HEK293 (cell line): Measurements from ENCODE around the gene FOXR2.

Experiments used
- CTCF ChIA-PET: fragments of 350-600 bp; formaldehyde crosslinking; extraction: SDS; loops from one replicate; lab custom pipeline; 2021; ENCODE audit warnings: antibody characterized with exemption; lab: Yijun Ruan, JAX
- POLR2A ChIA-PET: fragments of 300-600 bp; formaldehyde crosslinking; extraction: SDS; loops from one replicate; lab custom pipeline; 2020; ENCODE audit warnings: antibody characterized with exemption, inconsistent platforms; lab: Yijun Ruan, JAX
- H3K27ac ChIP-seq: fragments of 200-500 bp; sonication (Bioruptor generic); 2 replicates; pipeline ENCODE4 v1.5.1; 2014; ENCODE audit warnings: low read depth, low read length, control low read depth, inconsistent platforms; ENCODE audit errors: extremely low read depth
- H3K36me3 ChIP-seq, 2 experiments: fragments of 200-500 bp in 1 of 2; sonication (Bioruptor generic) in 1 of 2; 1 replicate in 1 of 2; 2 replicates in 1 of 2; pipeline ENCODE4 v1.5.1; 2014 to 2017; ENCODE audit warnings: inconsistent platforms in 2 of 2, low read length in 2 of 2; ENCODE audit not compliant: control insufficient read depth in 2 of 2, insufficient read depth in 1 of 2
- H3K4me1 ChIP-seq: fragments of 200-500 bp; sonication (Bioruptor generic); 2 replicates; pipeline ENCODE4 v1.5.1; 2014; ENCODE audit warnings: mild to moderate bottlenecking, low read length, inconsistent platforms; ENCODE audit not compliant: control insufficient read depth, insufficient read depth
- H3K4me3 ChIP-seq: 2 replicates; pipeline ENCODE4 v1.5.1; 2011; ENCODE audit warnings: low read depth, mild to moderate bottlenecking, control low read depth, low read length, moderate library complexity
- H3K9me3 ChIP-seq: fragments of 200-500 bp; sonication (Bioruptor generic); 2 replicates; pipeline ENCODE4 v1.5.1; 2014; ENCODE audit warnings: low read depth, low read length, inconsistent platforms; ENCODE audit not compliant: control insufficient read depth, insufficient read depth
- BCL6B ChIP-seq: fragments of 450-650 bp; formaldehyde crosslinking; IDR thresholded peaks from 2 replicates; pipeline ENCODE4 v1.5.1; 2017; ENCODE audit warnings: missing biosample characterization, missing genetic modification characterization
- ZBTB8A ChIP-seq: fragments of 450-650 bp; formaldehyde crosslinking; IDR thresholded peaks from 2 replicates; pipeline ENCODE4 v1.5.1; 2016; ENCODE audit warnings: missing biosample characterization, missing genetic modification characterization
- ZNF223 ChIP-seq: fragments of 450-650 bp; formaldehyde crosslinking; IDR thresholded peaks from 2 replicates; pipeline ENCODE4 v1.5.1; 2016; ENCODE audit warnings: missing biosample characterization, missing genetic modification characterization
- ZNF274 ChIP-seq, 2 experiments: fragments of 200-500 bp in 1 of 2; fragments of 450-650 bp in 1 of 2; sonication (Bioruptor generic) in 1 of 2; formaldehyde crosslinking in 1 of 2; IDR thresholded peaks; 2 replicates each; pipeline versions ENCODE4 v1.5.1 to v1.6.1; 2014 to 2016; ENCODE audit warnings: borderline replicate concordance in 1 of 2, inconsistent platforms in 1 of 2, low read length in 1 of 2, missing biosample characterization in 1 of 2, missing genetic modification characterization in 1 of 2
- ZNF473 ChIP-seq: fragments of 450-650 bp; formaldehyde crosslinking; IDR thresholded peaks from 2 replicates; pipeline ENCODE4 v1.5.1; 2017; ENCODE audit warnings: missing biosample characterization, missing genetic modification characterization
- ZNF501 ChIP-seq: fragments of 450-650 bp; formaldehyde crosslinking; IDR thresholded peaks from 2 replicates; pipeline ENCODE4 v1.5.1; 2016; ENCODE audit warnings: missing biosample characterization, missing genetic modification characterization
- ZNF518A ChIP-seq: fragments of 450-650 bp; formaldehyde crosslinking; conservative IDR thresholded peaks from 2 replicates; pipeline ENCODE4 v1.5.1; 2016; ENCODE audit warnings: low read depth, missing biosample characterization, missing genetic modification characterization
- ZNF560 ChIP-seq: fragments of 450-650 bp; formaldehyde crosslinking; IDR thresholded peaks from 2 replicates; pipeline ENCODE4 v1.5.1; 2017; ENCODE audit warnings: missing biosample characterization, missing genetic modification characterization, borderline replicate concordance
- ZNF623 ChIP-seq: fragments of 450-650 bp; formaldehyde crosslinking; IDR thresholded peaks from 2 replicates; pipeline ENCODE4 v1.5.1; 2016; ENCODE audit warnings: missing biosample characterization, missing genetic modification characterization
- ZNF777 ChIP-seq: fragments of 450-650 bp; formaldehyde crosslinking; IDR thresholded peaks from 2 replicates; pipeline ENCODE4 v1.5.1; 2017; ENCODE audit warnings: missing biosample characterization, missing genetic modification characterization, borderline replicate concordance
- TF ChIP-seq, protein P1 (sequence below): fragments of 450-650 bp; formaldehyde crosslinking; IDR thresholded peaks from 2 replicates; pipeline ENCODE4 v1.5.1; 2016; ENCODE audit warnings: missing biosample characterization, missing genetic modification characterization
- TF ChIP-seq, protein P2 (sequence below): fragments of 450-650 bp; formaldehyde crosslinking; IDR thresholded peaks from 2 replicates; pipeline ENCODE4 v1.5.1; 2017; ENCODE audit warnings: missing biosample characterization, missing genetic modification characterization
- TF ChIP-seq, protein P3 (sequence below): fragments of 450-650 bp; formaldehyde crosslinking; IDR thresholded peaks from 2 replicates; pipeline ENCODE4 v1.5.1; 2016; ENCODE audit warnings: missing biosample characterization, missing genetic modification characterization

FOXR2 gene

DNA sequence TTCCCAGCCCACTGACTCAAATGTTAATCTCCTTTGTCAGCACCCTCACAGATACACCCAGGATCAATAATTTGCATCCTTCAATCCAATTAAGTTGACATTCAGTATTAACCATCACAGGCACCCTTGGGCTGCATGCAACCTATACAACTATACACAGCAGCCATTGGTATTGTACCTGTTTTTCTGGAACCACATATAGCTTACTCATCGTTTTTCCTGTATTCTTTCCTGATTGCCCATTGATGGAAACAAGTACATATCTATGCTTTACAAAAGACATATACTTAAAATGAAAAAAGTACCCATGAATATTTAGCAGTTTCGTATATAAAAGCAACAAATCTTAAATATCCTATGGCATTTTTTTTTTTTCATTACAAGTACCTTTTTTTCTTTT is 3.7 kb upstream of the FOXR2 start (continued):
- TF ChIP-seq ZNF518A (tag by site-specific recombination) (no peak), ZNF473 (no peak)

GRCh38 chrX:55624403-55624802 is 1.2 kb downstream of the FOXR2 start:
- no peaks in the 10 kb centered on the region for H3K36me3 ChIP-seq
- no peak overlapping the region for H3K4me3 ChIP-seq
- H3K9me3 ChIP-seq: no peaks in the 10 kb centered on the region; the same call in 1 of the 2 replicates
- CTCF ChIA-PET: interaction anchor here (0.6 to 0.7 kb wide), 2 partner anchors 139 to 301 kb away, joined by 3 read pairs; no protein-coding TSS in a partner anchor
- TF ChIP-seq, protein P1, sequence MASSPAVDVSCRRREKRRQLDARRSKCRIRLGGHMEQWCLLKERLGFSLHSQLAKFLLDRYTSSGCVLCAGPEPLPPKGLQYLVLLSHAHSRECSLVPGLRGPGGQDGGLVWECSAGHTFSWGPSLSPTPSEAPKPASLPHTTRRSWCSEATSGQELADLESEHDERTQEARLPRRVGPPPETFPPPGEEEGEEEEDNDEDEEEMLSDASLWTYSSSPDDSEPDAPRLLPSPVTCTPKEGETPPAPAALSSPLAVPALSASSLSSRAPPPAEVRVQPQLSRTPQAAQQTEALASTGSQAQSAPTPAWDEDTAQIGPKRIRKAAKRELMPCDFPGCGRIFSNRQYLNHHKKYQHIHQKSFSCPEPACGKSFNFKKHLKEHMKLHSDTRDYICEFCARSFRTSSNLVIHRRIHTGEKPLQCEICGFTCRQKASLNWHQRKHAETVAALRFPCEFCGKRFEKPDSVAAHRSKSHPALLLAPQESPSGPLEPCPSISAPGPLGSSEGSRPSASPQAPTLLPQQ (tag by site-specific recombination): no peak
- TF ChIP-seq, protein P2, sequence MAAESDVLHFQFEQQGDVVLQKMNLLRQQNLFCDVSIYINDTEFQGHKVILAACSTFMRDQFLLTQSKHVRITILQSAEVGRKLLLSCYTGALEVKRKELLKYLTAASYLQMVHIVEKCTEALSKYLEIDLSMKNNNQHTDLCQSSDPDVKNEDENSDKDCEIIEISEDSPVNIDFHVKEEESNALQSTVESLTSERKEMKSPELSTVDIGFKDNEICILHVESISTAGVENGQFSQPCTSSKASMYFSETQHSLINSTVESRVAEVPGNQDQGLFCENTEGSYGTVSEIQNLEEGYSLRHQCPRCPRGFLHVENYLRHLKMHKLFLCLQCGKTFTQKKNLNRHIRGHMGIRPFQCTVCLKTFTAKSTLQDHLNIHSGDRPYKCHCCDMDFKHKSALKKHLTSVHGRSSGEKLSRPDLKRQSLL: no peak
- TF ChIP-seq ZNF777 (tag by site-specific recombination): no peak
- TF ChIP-seq ZNF274 (IDR thresholded peaks at IDR 0.05; ENCODE audit: low read length): no peak
- no peak for TF ChIP-seq ZNF274 (tag by site-specific recombination; IDR thresholded peaks at IDR 0.05; ENCODE audit: borderline replicate concordance)
- no peak for TF ChIP-seq ZNF501 (tag by site-specific recombination)
- TF ChIP-seq, protein P3, sequence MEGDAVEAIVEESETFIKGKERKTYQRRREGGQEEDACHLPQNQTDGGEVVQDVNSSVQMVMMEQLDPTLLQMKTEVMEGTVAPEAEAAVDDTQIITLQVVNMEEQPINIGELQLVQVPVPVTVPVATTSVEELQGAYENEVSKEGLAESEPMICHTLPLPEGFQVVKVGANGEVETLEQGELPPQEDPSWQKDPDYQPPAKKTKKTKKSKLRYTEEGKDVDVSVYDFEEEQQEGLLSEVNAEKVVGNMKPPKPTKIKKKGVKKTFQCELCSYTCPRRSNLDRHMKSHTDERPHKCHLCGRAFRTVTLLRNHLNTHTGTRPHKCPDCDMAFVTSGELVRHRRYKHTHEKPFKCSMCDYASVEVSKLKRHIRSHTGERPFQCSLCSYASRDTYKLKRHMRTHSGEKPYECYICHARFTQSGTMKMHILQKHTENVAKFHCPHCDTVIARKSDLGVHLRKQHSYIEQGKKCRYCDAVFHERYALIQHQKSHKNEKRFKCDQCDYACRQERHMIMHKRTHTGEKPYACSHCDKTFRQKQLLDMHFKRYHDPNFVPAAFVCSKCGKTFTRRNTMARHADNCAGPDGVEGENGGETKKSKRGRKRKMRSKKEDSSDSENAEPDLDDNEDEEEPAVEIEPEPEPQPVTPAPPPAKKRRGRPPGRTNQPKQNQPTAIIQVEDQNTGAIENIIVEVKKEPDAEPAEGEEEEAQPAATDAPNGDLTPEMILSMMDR (tag by site-specific recombination): no peak
- no peak for TF ChIP-seq BCL6B (tag by site-specific recombination)
- no peak for TF ChIP-seq ZBTB8A (tag by site-specific recombination)
- no peak for TF ChIP-seq ZNF623 (tag by site-specific recombination)
- TF ChIP-seq ZNF223 (tag by site-specific recombination): no peak
- no peak for TF ChIP-seq ZNF560
- TF ChIP-seq, all 188 proteins: peak for 0
- POLR2A ChIA-PET: no interaction called here
- H3K27ac ChIP-seq: no peak overlapping the region
- no peaks in the 10 kb centered on the region for H3K4me1 ChIP-seq
